VCaP (cell line): Measurements from ENCODE around the gene MFNG.
"Not testable (repeated sequence)": the region's sequence is repeated elsewhere in the genome, so short reads cannot be mapped to it uniquely, and the experiment has no call there.

Source experiments
- H3K27ac ChIP-seq: fragments of 450-650 bp; 2 replicates; pipeline ENCODE4 v1.5.1; 2017
- TF ChIP-seq, protein P1 (sequence below): fragments of 450-650 bp; conservative IDR thresholded peaks from 2 replicates; pipeline ENCODE4 v1.5.1; 2017; ENCODE audit warnings: mild to moderate bottlenecking, moderate library complexity

Gene MFNG

GRCh38 chr22:37474447-37475090 is 11.6 kb downstream of the MFNG start:
- TF ChIP-seq, protein P1, sequence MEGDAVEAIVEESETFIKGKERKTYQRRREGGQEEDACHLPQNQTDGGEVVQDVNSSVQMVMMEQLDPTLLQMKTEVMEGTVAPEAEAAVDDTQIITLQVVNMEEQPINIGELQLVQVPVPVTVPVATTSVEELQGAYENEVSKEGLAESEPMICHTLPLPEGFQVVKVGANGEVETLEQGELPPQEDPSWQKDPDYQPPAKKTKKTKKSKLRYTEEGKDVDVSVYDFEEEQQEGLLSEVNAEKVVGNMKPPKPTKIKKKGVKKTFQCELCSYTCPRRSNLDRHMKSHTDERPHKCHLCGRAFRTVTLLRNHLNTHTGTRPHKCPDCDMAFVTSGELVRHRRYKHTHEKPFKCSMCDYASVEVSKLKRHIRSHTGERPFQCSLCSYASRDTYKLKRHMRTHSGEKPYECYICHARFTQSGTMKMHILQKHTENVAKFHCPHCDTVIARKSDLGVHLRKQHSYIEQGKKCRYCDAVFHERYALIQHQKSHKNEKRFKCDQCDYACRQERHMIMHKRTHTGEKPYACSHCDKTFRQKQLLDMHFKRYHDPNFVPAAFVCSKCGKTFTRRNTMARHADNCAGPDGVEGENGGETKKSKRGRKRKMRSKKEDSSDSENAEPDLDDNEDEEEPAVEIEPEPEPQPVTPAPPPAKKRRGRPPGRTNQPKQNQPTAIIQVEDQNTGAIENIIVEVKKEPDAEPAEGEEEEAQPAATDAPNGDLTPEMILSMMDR, result no peak
- no peak overlapping the region for H3K27ac ChIP-seq

DNA sequence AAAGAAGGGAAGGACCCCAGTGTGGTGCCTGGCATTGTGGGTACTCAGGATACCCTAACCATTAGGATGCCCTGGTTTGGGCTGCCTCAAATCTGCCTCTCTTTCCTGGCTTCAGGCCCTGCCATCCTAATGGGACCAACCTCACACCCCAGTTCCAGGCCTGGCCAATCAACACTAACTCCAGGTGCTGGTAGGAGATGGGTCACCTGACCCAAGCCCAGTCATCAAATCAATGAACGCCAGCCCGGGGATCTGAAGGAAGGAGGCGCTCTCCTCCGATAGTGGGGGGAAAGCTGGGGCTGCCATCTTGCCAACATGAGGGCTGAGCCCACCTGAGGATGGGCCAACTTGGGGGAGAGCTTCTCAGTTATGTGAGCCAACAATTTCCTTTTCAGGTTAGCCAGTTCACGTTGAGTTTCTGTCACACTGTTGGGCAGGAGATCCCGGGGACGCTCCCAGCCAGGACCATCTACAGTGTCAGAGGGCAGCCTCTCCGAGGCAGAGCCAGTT is 12.7 kb downstream of the MFNG start:
- TF ChIP-seq, protein P1, result no peak
- H3K27ac ChIP-seq, result no peak overlapping the region

DNA sequence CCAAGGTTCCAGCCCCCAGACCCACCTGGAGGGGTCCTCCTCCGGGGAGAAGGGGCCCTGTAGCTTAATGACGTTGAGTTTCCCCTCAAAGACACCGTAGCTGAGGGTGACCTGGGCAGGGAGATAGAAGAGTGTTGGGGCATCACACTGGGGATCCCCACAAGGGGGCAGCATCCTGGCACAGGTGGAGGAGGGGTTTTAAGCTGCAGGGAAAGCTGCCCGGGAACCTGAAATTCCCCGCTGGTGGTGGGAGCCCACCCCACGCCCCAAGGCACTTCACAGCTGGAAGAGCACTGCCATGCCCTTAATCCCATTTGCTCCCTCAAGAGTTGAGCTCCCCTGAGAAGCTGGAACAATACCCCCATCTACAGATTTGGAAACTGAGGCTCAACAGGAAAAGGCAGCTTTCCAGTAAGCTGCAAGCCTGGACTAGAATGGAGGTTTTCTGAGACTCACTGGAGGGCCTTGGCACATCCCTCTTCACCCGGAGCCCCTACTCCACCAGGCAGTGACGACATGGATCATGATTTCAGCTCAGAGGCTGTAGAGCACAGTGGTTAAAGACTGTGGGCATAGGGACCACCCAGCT is 13.7 kb downstream of the MFNG start:
- H3K27ac ChIP-seq, result no peak overlapping the region
- TF ChIP-seq, protein P1, result peak; percentile 60

- no peak overlapping the region for H3K27ac ChIP-seq
- TF ChIP-seq, protein P1, result no peak
These were observed 14.3 kb downstream of the MFNG start for GRCh38 chr22:37471727-37472417.

DNA sequence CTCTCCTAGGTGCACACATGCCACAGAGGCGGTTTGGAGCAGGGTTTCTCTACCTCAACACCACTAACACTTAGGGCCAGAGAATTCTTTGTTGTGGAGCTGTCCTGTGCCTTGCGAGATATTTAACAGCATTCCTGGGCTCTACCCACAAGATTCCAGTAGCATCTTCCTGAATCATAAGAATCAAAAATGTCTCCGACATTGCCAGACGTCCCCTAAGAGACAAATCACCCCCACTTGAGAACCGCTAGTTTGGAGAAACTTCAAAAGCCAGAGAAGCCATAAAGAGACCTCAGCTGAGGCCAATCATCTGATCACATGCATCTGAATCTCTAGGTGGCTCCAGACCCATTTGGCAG is 16.1 kb downstream of the MFNG start:
- TF ChIP-seq, protein P1, result no peak
- no peak overlapping the region for H3K27ac ChIP-seq

DNA sequence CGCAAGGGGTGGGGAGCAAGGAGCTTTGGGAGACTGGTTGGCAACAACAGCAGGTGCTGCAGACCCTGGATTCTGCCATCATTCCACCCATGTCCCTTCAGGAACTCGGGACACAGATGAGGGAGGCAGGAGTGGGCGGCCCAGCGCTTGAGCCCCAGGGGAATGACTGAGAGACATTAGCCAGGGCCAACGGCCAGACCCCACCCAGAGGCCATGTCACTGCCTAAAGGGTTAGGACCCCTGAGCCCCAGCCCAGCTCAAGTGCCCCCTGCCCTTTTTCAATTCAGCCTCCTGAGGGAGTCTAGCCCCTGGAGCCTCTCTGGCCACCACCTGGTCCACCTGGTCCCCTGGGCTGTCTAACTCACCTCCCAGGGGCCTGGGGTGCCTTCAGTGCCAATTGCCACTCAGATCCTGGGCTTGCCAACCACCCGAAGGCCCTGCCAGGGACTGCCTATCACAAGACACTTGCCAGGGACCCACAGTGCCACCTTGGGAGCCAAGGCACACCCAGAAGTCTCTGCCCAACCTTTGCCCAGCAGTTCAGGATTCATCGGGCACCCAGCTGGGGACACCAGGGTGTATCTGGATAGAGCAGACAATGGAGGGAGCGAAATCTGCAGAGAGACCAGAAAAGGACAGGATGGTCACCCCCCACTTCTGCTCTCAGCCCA is 16.6 kb downstream of the MFNG start:
- TF ChIP-seq, protein P1, result no peak
- no peak overlapping the region for H3K27ac ChIP-seq

DNA sequence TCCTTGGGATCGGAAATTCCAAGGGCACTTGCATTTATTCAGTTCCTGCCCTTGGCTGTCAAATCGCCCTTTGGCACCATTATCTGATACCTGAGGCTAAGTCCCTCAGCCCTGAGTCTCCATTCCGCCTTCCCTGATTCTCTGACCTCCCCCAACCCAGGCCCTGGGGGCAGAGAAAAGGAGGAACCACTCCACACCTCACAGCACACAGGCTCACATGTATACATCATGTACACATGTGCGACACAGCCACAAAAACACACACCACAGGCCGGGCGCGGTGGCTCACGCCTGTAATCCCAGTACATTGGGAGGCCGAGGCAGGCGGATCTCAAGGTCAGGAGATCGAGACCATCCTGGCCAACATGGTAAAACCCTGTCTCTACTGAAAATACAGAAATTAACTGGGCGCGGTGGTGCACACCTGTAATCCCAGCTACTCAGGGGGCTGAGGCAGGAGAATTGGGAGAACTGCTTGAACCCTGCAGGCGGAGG is 17.9 kb downstream of the MFNG start:
- not testable (repeated sequence) for H3K27ac ChIP-seq
